GM12801 (cell line): ENCODE data around the gene LCN12.

ENCODE experiments used
- TF ChIP-seq, protein P1 (sequence below): IDR thresholded peaks from one replicate; pipeline ENCODE4 v1.5.1; 2011; ENCODE audit warnings: control low read depth; ENCODE audit not compliant: insufficient read length; ENCODE audit errors: extremely low read depth

The LCN12 gene

GRCh38 chr9:136963341-136963740 lies 11.3 kb downstream of the LCN12 start:
- TF ChIP-seq, protein P1, sequence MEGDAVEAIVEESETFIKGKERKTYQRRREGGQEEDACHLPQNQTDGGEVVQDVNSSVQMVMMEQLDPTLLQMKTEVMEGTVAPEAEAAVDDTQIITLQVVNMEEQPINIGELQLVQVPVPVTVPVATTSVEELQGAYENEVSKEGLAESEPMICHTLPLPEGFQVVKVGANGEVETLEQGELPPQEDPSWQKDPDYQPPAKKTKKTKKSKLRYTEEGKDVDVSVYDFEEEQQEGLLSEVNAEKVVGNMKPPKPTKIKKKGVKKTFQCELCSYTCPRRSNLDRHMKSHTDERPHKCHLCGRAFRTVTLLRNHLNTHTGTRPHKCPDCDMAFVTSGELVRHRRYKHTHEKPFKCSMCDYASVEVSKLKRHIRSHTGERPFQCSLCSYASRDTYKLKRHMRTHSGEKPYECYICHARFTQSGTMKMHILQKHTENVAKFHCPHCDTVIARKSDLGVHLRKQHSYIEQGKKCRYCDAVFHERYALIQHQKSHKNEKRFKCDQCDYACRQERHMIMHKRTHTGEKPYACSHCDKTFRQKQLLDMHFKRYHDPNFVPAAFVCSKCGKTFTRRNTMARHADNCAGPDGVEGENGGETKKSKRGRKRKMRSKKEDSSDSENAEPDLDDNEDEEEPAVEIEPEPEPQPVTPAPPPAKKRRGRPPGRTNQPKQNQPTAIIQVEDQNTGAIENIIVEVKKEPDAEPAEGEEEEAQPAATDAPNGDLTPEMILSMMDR: no peak

DNA sequence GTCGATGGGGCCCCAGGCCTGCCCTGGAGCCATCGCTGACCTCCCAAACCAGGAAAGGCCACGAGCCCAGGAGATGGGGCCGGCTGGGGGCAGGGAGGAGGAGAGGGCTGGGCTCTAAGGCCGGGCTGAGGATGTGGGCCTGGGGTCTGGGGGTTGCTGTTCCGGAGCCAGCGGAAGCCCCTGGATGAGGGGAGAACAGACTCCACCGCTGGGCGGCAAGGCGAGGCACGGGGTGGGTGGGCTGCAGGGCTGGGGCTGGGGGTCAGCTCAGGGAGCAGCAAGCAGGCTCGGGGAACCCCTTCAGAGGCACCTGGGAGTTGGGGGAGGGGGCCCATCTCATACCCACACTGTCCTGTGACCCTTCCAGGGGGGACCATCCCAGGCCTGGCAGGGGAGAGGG lies 11.7 kb downstream of the LCN12 start:
- TF ChIP-seq, protein P1: no peak

DNA sequence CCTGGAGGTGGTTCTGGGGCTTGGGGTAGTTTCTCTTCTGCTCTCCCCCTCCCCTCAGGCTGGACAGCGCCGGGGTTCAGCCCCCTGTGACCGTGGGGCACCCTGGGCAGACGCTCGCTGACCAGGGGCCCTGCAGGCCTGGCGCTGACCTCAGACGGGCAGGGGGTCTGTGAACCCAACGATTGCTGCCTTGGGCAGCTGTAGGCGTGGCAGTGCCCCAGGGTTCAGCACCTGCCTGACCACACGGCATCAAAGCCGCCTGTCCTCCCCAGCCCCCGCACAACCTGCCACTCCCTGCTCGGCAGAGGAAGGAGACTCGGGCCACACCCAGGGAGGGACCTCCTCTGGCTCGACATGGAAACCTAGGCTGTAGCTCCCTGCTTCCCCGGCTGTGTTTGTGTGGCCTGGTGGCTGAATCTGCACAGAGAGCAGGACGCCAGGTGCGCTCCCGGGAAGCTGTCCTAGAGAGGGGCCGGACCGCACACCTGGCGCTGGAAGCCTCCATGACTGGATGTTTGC lies 12.2 kb downstream of the LCN12 start:
- TF ChIP-seq, protein P1: no peak

- TF ChIP-seq, protein P1: no peak
These were observed 12.9 kb downstream of the LCN12 start for GRCh38 chr9:136964833-136965422.

GRCh38 chr9:136965771-136966484 lies 13.9 kb downstream of the LCN12 start:
- TF ChIP-seq, protein P1: no peak

DNA sequence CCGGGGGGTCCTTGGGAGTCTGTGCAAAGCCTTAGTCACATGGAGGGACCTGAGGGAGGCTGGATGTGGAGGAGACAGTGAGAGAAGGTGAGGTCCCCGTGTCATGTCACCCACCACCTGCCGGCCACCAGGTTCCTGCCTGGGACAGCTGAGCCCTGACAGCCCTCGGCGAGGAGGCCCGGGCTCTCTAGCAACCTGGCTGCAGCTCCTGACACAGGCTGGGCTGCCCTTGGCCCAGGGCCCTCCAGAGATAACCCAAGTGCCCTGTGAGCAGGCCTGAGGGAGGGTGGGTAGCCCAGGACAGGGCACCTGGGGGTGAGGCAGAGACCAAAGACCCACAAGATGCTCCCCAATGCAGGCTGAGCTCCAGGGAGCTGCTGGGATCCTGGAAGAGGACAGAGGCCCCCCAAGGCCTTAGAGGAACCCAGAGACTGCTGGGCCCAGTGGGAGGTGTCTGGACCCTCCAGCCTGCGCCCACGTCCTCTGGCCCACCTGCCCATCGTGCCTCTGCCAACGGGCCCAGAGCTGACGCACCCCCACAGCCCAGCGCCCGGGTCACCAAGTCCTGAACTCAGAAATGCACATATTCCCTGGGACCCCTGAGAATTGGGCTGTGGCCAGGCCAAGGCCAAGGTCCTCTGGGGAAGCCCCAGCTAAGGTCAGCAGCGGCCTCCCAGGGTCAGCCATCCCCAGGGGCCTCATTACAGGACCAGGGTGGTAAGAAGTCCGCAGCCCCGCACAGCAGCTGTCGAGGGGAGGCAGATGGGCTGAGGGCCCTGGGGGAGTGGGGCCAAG lies 16.5 kb downstream of the LCN12 start:
- TF ChIP-seq, protein P1: no peak

DNA sequence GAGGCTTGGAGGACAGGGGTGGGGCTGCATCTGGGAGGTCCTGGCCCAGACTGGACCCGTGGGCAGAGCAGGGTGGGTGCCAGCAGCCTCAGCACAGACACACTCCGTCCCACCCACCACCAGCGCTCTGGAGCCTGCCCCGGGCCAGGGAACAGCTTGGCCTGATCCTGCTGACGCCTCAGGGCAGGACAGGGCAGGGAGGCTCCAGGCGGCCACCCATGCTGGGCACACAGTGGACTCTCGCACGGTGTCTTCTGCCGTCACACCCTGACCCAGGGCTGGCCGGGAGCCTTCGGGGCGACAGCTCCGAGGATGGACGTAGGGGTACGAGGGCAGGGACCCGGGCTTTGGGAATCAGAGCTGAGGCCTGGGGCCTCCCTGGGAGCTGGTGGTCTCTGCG lies 17.1 kb downstream of the LCN12 start:
- TF ChIP-seq, protein P1: no peak
